Astrocyte of the cerebellum (primary cell): ENCODE data around the gene CLCN4.

Source experiments
- DNase-seq: peaks from one replicate; pipeline ENCODE4 v3.0.0-alpha.2; 2011; ENCODE audit warnings: low read depth
- H3K4me3 ChIP-seq: 2 replicates; pipeline ENCODE4 v1.5.1; 2011; ENCODE audit warnings: mild to moderate bottlenecking, low read depth, low read length, moderate library complexity
- CTCF ChIP-seq: IDR thresholded peaks from 2 replicates; pipeline ENCODE4 v1.5.1; 2012; ENCODE audit warnings: low read length, low read depth, moderate library complexity, mild to moderate bottlenecking; ENCODE audit errors: missing control alignments
- in situ Hi-C: cut with HindIII; loops from 2 replicates; pipeline ENCODE4 v1.10.0; 2017; ENCODE audit warnings: low sequenced_read_pairs

The CLCN4 gene

DNA sequence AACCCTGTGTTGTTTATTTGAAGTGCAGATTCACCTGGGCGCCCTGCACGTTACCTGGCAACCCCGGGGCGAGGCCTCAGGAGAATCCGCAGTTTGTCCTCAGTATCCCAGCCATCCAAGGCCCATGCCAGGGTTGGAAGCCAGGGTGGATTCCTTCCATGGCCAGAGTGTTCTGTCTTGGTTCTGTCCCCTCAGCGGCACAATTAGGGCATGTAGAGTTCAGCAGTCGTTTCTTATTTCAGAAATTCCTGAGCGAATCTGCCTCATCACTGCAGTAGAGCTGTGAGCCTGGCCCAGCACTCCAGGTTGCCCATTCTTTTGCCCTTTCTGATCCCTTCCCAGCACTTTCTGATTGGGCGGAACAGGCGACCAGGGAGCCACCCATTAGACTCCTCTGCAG, 29.9 kb upstream of the CLCN4 start:
- no peak for TF ChIP-seq CTCF
- H3K4me3 ChIP-seq = no peak overlapping the region
- in situ Hi-C loops = no loop called here
- no peak for DNase-seq

GRCh38 chrX:10128386-10128785, 28.4 kb upstream of the CLCN4 start:
- H3K4me3 ChIP-seq = no peak overlapping the region
- no peak for DNase-seq
- TF ChIP-seq CTCF = no peak
- in situ Hi-C loops = no loop called here

- in situ Hi-C loops = no loop called here
- no peak for DNase-seq
- no peak for TF ChIP-seq CTCF
- no peak overlapping the region for H3K4me3 ChIP-seq
Observed at GRCh38 chrX:10129229-10129628, 27.5 kb upstream of the CLCN4 start.

DNA sequence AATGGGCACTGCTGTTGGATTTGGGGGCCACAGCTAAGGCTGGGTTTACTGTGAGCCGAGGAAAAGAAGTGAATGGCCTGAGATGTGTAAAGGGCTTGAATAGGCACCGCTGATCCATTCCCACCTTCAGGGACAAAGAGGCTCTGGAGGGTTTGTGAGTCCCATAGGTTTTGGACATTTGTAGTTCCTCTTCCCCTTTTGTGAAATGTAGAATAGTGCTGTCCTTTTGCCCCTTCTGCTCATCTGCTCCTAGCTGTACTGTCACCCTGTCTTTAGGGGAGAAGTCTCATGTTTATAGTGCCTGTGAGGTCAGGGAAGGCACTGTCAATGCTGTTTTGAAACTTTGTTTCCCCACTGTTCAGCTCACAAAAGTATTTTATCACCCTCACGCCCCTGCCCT, 26.4 kb upstream of the CLCN4 start:
- no peak for DNase-seq
- in situ Hi-C loops = no loop called here
- no peak for TF ChIP-seq CTCF
- no peak overlapping the region for H3K4me3 ChIP-seq

DNA sequence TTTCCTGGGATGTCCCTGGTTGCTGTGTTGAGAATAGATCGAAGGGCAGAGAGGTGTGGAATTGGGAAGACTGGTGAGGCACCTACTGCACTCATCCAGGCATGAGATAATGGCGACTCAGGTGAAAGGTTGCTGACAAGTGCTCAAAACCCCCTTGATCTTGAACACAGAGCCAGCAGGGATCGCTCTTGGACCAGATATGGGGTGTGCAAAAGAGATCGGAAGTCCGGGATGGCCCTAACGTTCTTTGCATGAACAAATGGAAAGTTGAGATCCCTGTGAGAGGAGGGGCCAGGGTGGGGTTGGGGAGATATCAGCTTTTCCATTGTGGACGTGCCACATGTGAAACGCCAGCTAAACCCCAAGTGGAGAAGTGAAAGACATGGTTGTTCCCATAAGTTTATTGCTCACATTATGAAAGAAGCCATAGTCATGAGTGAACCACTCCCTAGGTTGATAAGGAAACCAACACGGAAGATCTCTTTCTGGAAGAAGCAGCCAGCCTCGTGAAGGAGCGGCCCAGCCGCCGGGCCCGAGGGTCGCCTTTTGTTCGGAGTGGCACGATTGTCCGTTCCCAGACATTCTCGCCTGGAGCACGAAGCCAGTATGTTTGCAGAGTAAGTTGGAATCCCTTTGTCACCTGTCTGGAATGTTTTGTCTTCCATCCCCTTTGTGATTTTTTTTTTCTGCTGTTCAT, 22.6 kb upstream of the CLCN4 start:
- DNase-seq = no peak
- no peak for TF ChIP-seq CTCF
- in situ Hi-C loops = no loop called here
- H3K4me3 ChIP-seq = no peak overlapping the region

DNA sequence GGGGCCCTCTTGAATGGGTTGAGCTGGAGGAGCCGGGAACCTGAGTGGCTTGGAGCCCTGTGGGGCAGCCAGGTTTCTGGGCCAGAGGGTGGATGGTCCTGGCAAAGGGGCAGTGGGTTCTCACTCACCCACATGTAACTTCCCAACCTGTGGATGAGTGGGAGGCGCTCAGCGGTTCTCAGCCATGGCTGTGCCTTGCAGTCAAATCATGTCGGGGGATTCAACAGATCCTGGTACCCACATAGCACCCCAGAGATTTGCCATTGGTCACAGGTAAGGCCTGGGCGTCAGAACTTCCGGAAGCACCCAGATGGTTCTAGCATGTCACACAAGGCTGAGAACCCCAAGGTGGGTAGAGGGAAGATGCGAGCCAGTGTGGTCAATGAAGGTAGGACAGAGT, 21.9 kb upstream of the CLCN4 start:
- no peak overlapping the region for H3K4me3 ChIP-seq
- TF ChIP-seq CTCF = no peak
- in situ Hi-C loops = no loop called here
- no peak for DNase-seq
